Urinary bladder (tissue), 4 donors: ENCODE measurements around the gene MSMO1. TPM values are rescaled to one million over a fixed set of nuclear protein-coding genes. Genes with fewer than 3 reads are reported as not detected.

Source experiments
- DNase-seq: peaks from one replicate; pipeline ENCODE4 v3.0.0-alpha.2; 2015; ENCODE audit errors: extremely low spot score
- H3K27ac ChIP-seq: one replicate; pipeline ENCODE4 v1.5.1; 2013; ENCODE audit warnings: low read depth, mild to moderate bottlenecking, moderate library complexity
- H3K36me3 ChIP-seq: one replicate; pipeline ENCODE4 v1.6.1; 2013; ENCODE audit warnings: mild to moderate bottlenecking, moderate library complexity; ENCODE audit not compliant: insufficient read depth
- H3K4me1 ChIP-seq: one replicate; pipeline ENCODE4 v1.6.1; 2013; ENCODE audit warnings: mild to moderate bottlenecking, moderate library complexity; ENCODE audit not compliant: insufficient read depth
- H3K4me3 ChIP-seq: one replicate; pipeline ENCODE4 v1.5.1; 2013; ENCODE audit warnings: low read depth, low read length
- WGBS: extraction: QIAGEN DNeasy Blood & Tissue Kit; methylation state at CpG from one replicate; pipeline ENCODE4 v1.1.7; 2013; 5-methylcytosine and 5-hydroxymethylcytosine counted together
- polyA plus RNA-seq: library from polyadenylated mRNA; stranded (reverse); fragments of 200-250 nt; gene quantifications from one replicate; pipeline ENCODE4 v1.2.3, GENCODE V29; 2013
- small RNA-seq: library from RNA; depleted of rRNA; stranded (forward); fragments of <200 nt; gene quantifications from one replicate; pipeline ENCODE3, GENCODE V24; 2014
- total RNA-seq: library from RNA; depleted of rRNA; stranded (reverse); fragments of >200 nt; gene quantifications from one replicate; pipeline ENCODE4 v1.2.3, GENCODE V29; 2014
- donor health status: healthy with polysubstance abuse.
- donor health status: healthy.

Gene MSMO1
- total and polyA plus RNA-seq, 2 donors = 16.6 to 126 TPM

DNA sequence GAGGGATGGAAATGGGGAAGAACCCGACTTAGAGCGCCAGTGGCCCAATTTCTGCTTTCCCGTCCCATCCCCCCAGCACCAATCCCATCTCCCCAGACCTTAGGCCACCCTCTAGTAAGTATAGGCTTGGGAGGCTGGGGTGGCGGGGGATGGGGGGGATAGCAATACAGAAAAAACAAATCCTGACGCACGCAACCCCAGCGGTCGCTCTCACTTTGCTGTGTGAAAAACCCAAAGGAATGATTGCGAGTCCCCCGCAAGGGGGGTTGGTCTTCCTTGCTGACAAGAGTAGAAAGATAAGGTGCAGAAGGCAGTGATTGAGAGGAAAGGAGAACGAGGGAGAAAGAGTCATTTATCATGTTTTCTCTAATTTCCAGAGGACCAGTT is 52.2 kb downstream of the MSMO1 start:
- WGBS = 61% methylated on average over 11 of the region's 11 CpGs
- H3K4me1 ChIP-seq = no peaks in the 10 kb centered on the region
- H3K36me3 ChIP-seq = no peaks in the 10 kb centered on the region
- H3K27ac ChIP-seq = no peak overlapping the region
- peak overlapping the region; percentile 62 for H3K4me3 ChIP-seq
- no peak for DNase-seq

DNA sequence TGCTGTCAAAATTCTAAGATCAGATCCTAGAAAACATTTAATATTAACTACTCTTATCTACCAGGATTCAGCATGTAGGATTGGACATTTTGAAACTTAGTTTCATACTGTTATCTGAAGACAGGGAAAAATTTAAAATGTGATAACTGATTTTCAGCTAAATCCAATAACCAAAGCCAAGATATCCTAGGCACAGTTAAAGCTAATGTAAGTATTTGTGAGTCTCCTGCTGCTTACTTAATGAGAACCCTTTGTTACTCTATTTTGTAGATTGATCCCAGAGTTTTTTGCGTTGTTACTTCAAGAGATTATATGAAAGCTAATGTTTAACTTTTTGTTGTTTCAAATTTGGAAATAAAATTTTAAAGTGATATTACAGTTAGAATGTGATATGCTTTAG is 53.3 kb downstream of the MSMO1 start:
- H3K27ac ChIP-seq = no peak overlapping the region
- H3K4me1 ChIP-seq = no peaks in the 10 kb centered on the region
- H3K36me3 ChIP-seq = no peaks in the 10 kb centered on the region
- WGBS = 65% methylated on average over 1 of the region's 1 CpG
- no peak for DNase-seq
- H3K4me3 ChIP-seq = no peak overlapping the region

- DNase-seq = no peak
- Histone ChIP-seq H3K27ac (no peak overlapping the region), H3K4me3 (no peak overlapping the region), H3K36me3 (no peaks in the 10 kb centered on the region), H3K4me1 (no peaks in the 10 kb centered on the region)
- WGBS = 90% methylated on average over 3 of the region's 3 CpGs
Measured at GRCh38 chr4:165381821-165382373, 54.4 kb downstream of the MSMO1 start.

GRCh38 chr4:165382640-165383039 is 55.2 kb downstream of the MSMO1 start:
- Histone ChIP-seq H3K27ac (no peak overlapping the region), H3K4me3 (no peak overlapping the region), H3K4me1 (no peaks in the 10 kb centered on the region), H3K36me3 (no peaks in the 10 kb centered on the region)
- WGBS = 99% methylated on average over 1 of the region's 1 CpG
- no peak for DNase-seq

- no peaks in the 10 kb centered on the region for H3K36me3 ChIP-seq
- H3K27ac ChIP-seq = no peak overlapping the region
- whole genome bisulfite sequencing = 36% methylated on average over 4 of the region's 4 CpGs
- no peak for DNase-seq
- H3K4me3 ChIP-seq = no peak overlapping the region
- no peaks in the 10 kb centered on the region for H3K4me1 ChIP-seq
Measured at GRCh38 chr4:165383591-165384073, 56.2 kb downstream of the MSMO1 start.

DNA sequence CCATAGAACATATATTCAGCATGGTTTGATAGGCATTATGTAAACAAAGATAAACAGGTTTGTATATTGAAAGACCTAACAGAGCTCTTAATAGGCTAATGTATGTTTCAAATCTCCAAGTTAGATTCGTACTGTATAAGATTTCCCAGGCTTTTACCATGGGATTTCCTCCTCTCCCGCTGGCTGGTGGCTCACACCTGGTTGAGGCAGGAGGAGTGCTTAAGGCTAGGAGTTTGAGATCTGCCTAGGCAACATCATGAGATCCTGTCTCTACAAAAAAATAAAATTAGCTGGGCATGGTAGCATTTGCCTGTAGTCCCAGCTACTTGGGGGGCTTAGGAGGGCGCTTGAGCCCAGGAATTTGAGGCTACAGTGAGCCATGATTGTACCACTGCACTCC is 56.7 kb downstream of the MSMO1 start:
- DNase-seq = no peak
- Histone ChIP-seq H3K36me3 (no peaks in the 10 kb centered on the region), H3K4me3 (no peak overlapping the region), H3K4me1 (no peaks in the 10 kb centered on the region), H3K27ac (no peak overlapping the region)
- 85% methylated on average over 3 of the region's 3 CpGs for WGBS

DNA sequence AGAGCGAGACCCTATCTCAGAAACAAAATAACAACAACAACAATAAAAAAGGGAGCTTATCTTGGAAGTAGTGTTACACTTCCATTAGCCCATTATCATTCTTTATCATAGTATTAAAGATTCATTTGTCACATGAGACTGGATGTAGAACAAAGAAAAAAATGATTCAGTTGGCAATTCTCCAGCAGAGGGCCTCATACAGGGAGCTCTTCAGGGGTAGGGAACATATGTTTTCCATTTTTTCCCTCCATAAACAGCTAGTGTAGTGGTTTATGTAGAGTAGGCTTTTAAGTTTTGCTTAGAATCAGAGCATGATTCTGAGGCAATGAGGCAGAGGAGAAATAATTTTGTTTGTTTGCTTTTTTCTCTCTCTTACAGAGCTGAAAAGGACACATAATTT is 57.1 kb downstream of the MSMO1 start:
- DNase-seq = peak; percentile 70
- 92% methylated on average over 1 of the region's 1 CpG for WGBS
- Histone ChIP-seq H3K27ac (no peak overlapping the region), H3K4me3 (no peak overlapping the region), H3K4me1 (no peaks in the 10 kb centered on the region), H3K36me3 (no peaks in the 10 kb centered on the region)

- no peak overlapping the region for H3K4me3 ChIP-seq
- WGBS = 88% methylated on average over 4 of the region's 4 CpGs
- H3K27ac ChIP-seq = no peak overlapping the region
- no peaks in the 10 kb centered on the region for H3K4me1 ChIP-seq
- no peaks in the 10 kb centered on the region for H3K36me3 ChIP-seq
- no peak for DNase-seq
Measured at GRCh38 chr4:165385126-165385525, 57.7 kb downstream of the MSMO1 start.

DNA sequence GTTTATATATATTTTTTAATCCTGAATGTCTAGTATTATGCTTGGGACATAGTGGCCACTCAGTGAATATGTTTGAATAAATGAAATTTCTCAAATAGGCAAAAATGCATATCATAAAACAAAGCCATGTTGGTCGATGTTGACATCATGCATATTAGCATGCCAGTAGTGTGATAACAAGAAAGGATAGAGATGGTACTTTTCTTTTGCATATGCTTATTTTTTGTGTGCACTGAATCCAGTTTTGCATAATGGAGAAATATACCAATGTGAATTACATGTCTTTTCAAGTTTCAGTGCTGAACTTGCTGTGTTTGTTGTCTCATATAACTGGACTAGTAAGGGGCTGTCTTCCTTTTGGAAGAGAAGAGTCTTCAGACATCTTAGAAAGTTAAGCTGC is 58.9 kb downstream of the MSMO1 start:
- H3K4me1 ChIP-seq = no peaks in the 10 kb centered on the region

DNA sequence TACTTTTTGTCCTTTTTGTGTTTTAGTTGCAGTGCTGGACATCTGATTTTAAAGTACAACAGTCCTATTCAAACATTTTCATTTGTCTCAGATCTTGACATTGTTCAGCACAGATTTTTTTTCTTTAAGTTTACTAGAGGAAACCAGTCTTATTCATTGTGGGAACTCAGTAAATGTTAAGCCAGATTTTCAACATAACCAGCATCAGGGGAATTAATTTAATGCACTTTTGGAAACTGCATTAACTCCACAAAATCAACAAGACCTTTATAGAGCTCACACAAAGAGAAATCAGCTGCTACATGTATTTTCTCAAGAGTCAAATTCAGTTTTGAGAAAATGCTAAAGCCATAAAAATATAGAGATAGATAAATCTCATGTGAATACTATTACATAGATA is 61.3 kb downstream of the MSMO1 start:
- H3K4me3 ChIP-seq = no peak overlapping the region
- H3K4me1 ChIP-seq = no peaks in the 10 kb centered on the region
- no peak for DNase-seq

More for the DNA sequence above, 58.9 kb downstream of the MSMO1 start:
- Histone ChIP-seq H3K27ac (no peak overlapping the region), H3K4me3 (no peak overlapping the region), H3K36me3 (no peaks in the 10 kb centered on the region)
- DNase-seq = no peak
- WGBS = 96% methylated on average over 1 of the region's 1 CpG

More for the DNA sequence above, 61.3 kb downstream of the MSMO1 start:
- Histone ChIP-seq H3K27ac (no peak overlapping the region), H3K36me3 (no peaks in the 10 kb centered on the region)

Small RNA genes within 50 kb of the gene (small RNA-seq; reads per million reads assigned to genes)
- 0.15 reads per million for gene MIR578

Other genes starting within 250 kb of the MSMO1 start
- gene TMEM192, start 214.8 kb upstream of the MSMO1 start, total RNA-seq = 12.0 TPM
- gene TMEM192, start 214.8 kb upstream of the MSMO1 start, polyA plus RNA-seq = 14.8 TPM
- 13.7 TPM for gene KLHL2, start 120.1 kb upstream of the MSMO1 start, total RNA-seq
- 16.6 TPM for gene KLHL2, start 120.1 kb upstream of the MSMO1 start, polyA plus RNA-seq
- 242 TPM for gene CPE, start 51.3 kb downstream of the MSMO1 start, total RNA-seq
- 86.4 TPM for gene CPE, start 51.3 kb downstream of the MSMO1 start, polyA plus RNA-seq